GM12878 (cell line): ENCODE data around the gene NOD1. TPM values are rescaled to one million over a fixed set of nuclear protein-coding genes. Genes with fewer than 3 reads are reported as not detected.

Source experiments
- ATAC-seq: fragments of 200-7000 bp; cut with Tn5 transposase; 3 replicates; pipeline ENCODE4 v1.9.1; 2020; ENCODE audit warnings: mild to moderate bottlenecking, moderate library complexity
- BruUV-seq: library from RNA; stranded (reverse); fragments of 400-500 nt; replicated peaks from 2 replicates; lab custom pipeline; 2021; lab: Mats Ljungman, UMichigan
- CTCF ChIA-PET: fragments of 300-600 bp; sonication (Branson Sonifier 250); formaldehyde crosslinking; extraction: SDS; loops from one replicate; lab custom pipeline; 2021; ENCODE audit warnings: inconsistent platforms; lab: Yijun Ruan, JAX
- POLR2A ChIA-PET: fragments of 350-600 bp; formaldehyde crosslinking; extraction: SDS; loops from one replicate; lab custom pipeline; 2021; ENCODE audit warnings: inconsistent platforms; lab: Charles Lee
- RAD21 ChIA-PET: fragments of 300-600 bp; sonication (Branson Sonifier 250); formaldehyde crosslinking; loops from one replicate; lab custom pipeline; 2023; ENCODE audit warnings: antibody characterized with exemption; ENCODE audit not compliant: unreplicated experiment; lab: Charles Lee
- SMC1A ChIA-PET: fragments of 300-600 bp; sonication (Branson Sonifier 250); formaldehyde crosslinking; loops from one replicate; lab custom pipeline; 2023; ENCODE audit not compliant: unreplicated experiment, uncharacterized antibody; lab: Charles Lee
- DNase-seq: peaks from one replicate; pipeline ENCODE4 v3.0.0-alpha.2; 2011; ENCODE audit warnings: low read depth, low spot score
- FAIRE-seq: peaks from 3 replicates; lab custom pipeline; 2011; peaks lifted over from hg19 to GRCh38; lab: Jason Lieb, UNC
- H2AFZ ChIP-seq: 2 replicates; pipeline ENCODE4 v1.6.0; 2011; ENCODE audit warnings: low read depth, low read length, control low read depth; ENCODE audit not compliant: control insufficient read depth
- H3K27ac ChIP-seq: 2 replicates; pipeline ENCODE4 v1.5.1; 2011; ENCODE audit warnings: control low read depth; ENCODE audit not compliant: control insufficient read depth, insufficient read depth
- H3K27me3 ChIP-seq, 2 experiments: replicated peaks in 1 of 2; 2 replicates each; pipeline versions ENCODE4 v1.6.0 to v1.6.1; 2011; ENCODE audit warnings: low read length in 1 of 2; ENCODE audit not compliant: control insufficient read depth in 2 of 2, insufficient read depth in 2 of 2
- H3K36me3 ChIP-seq, 2 experiments: 2 replicates each; pipeline ENCODE4 v1.5.1; 2011; ENCODE audit warnings: low read length in 1 of 2; ENCODE audit not compliant: control insufficient read depth in 2 of 2, insufficient read depth in 2 of 2
- H3K4me1 ChIP-seq: 2 replicates; pipeline ENCODE4 v1.6.1; 2011; ENCODE audit warnings: mild to moderate bottlenecking, low read length, moderate library complexity, mixed read lengths; ENCODE audit not compliant: control insufficient read depth, insufficient read depth
- H3K4me2 ChIP-seq: 2 replicates; pipeline ENCODE4 v1.6.0; 2011; ENCODE audit warnings: control low read depth; ENCODE audit not compliant: control insufficient read depth, insufficient read depth
- H3K4me3 ChIP-seq: fragments of 200-600 bp; sonication (generic); 2 replicates; pipeline ENCODE4 v1.5.1; 2016
- H3K79me2 ChIP-seq: 2 replicates; pipeline ENCODE4 v1.6.0; 2011; ENCODE audit warnings: low read length; ENCODE audit not compliant: control insufficient read depth, insufficient read depth
- H3K9ac ChIP-seq: 2 replicates; pipeline ENCODE4 v1.8.0; 2011; ENCODE audit warnings: low read length, control low read depth, mixed read lengths; ENCODE audit not compliant: control insufficient read depth, insufficient read depth
- H3K9me3 ChIP-seq: replicated peaks from 3 replicates; pipeline ENCODE4 v1.5.1; 2011; ENCODE audit warnings: mild to moderate bottlenecking, low read length; ENCODE audit not compliant: control insufficient read depth, insufficient read depth
- H4K20me1 ChIP-seq: 2 replicates; pipeline ENCODE4 v1.6.0; 2011; ENCODE audit not compliant: control insufficient read depth, insufficient read depth
- BMI1 ChIP-seq: fragments of 450-650 bp; IDR thresholded peaks from 2 replicates; pipeline ENCODE4 v1.6.1; 2016; ENCODE audit warnings: mild to moderate bottlenecking, moderate library complexity, borderline replicate concordance
- CEBPB ChIP-seq, 2 experiments: fragments of 150-350 bp in 1 of 2; IDR thresholded peaks; 2 replicates each; pipeline ENCODE4 v1.6.1; 2012 to 2014; ENCODE audit warnings: low read depth in 2 of 2, low read length in 2 of 2, borderline replicate concordance in 1 of 2, inconsistent platforms in 1 of 2
- CHD1 ChIP-seq: IDR thresholded peaks from 2 replicates; pipeline ENCODE4 v1.6.1; 2012; ENCODE audit warnings: low read depth, low read length, improper control_type of control experiment
- FOXM1 ChIP-seq: IDR thresholded peaks from 2 replicates; pipeline ENCODE4 v1.6.1; 2012; ENCODE audit warnings: low read depth, mild to moderate bottlenecking, inconsistent platforms, low read length, moderate library complexity
- GATAD2B ChIP-seq: fragments of 450-650 bp; conservative IDR thresholded peaks from 2 replicates; pipeline ENCODE4 v1.6.1; 2017; ENCODE audit warnings: low read depth, mild to moderate bottlenecking, moderate library complexity
- IRF3 ChIP-seq: fragments of 450-650 bp; IDR thresholded peaks from 2 replicates; pipeline ENCODE4 v1.6.1; 2014; ENCODE audit warnings: mild to moderate bottlenecking
- JUND ChIP-seq: IDR thresholded peaks from 2 replicates; pipeline ENCODE4 v1.6.1; 2012; ENCODE audit warnings: low read depth, mild to moderate bottlenecking, low read length, improper control_type of control experiment, moderate library complexity
- MTA3 ChIP-seq: IDR thresholded peaks from 2 replicates; pipeline ENCODE4 v1.6.1; 2012; ENCODE audit warnings: low read length, inconsistent platforms, borderline replicate concordance
- NR2C2 ChIP-seq: IDR thresholded peaks from 2 replicates; pipeline ENCODE4 v1.6.1; 2011; ENCODE audit warnings: borderline replicate concordance, low read depth; ENCODE audit not compliant: control insufficient read depth, insufficient read length
- PML ChIP-seq: IDR thresholded peaks from 2 replicates; pipeline ENCODE4 v1.6.1; 2012; ENCODE audit warnings: low read length, inconsistent platforms
- POLR2AphosphoS2 ChIP-seq: IDR thresholded peaks from 2 replicates; pipeline ENCODE4 v1.6.1; 2011; ENCODE audit warnings: low read depth, mild to moderate bottlenecking, low read length, improper control_type of control experiment, moderate library complexity
- RUNX3 ChIP-seq: IDR thresholded peaks from 2 replicates; pipeline ENCODE4 v1.6.1; 2012; ENCODE audit warnings: low read length, inconsistent platforms
- SIX5 ChIP-seq: IDR thresholded peaks from 2 replicates; pipeline ENCODE4 v1.6.1; 2011; ENCODE audit warnings: mild to moderate bottlenecking, low read depth, low read length, moderate library complexity; ENCODE audit not compliant: severe bottlenecking
- SREBF1 ChIP-seq: IDR thresholded peaks from 2 replicates; pipeline ENCODE4 v1.6.1; 2012; ENCODE audit warnings: mild to moderate bottlenecking, low read length
- USF2 ChIP-seq: IDR thresholded peaks from 2 replicates; pipeline ENCODE4 v1.6.1; 2011; ENCODE audit warnings: low read depth, low read length, improper control_type of control experiment, borderline replicate concordance
- WRNIP1 ChIP-seq: IDR thresholded peaks from 2 replicates; pipeline ENCODE4 v1.6.1; 2011; ENCODE audit warnings: low read depth, low read length, improper control_type of control experiment, borderline replicate concordance
- YY1 ChIP-seq: IDR thresholded peaks from 2 replicates; pipeline ENCODE4 v1.6.1; 2011; ENCODE audit warnings: low read depth, mild to moderate bottlenecking, low read length
- ZNF384 ChIP-seq: IDR thresholded peaks from 2 replicates; pipeline ENCODE4 v1.6.1; 2012; ENCODE audit warnings: low read depth, mild to moderate bottlenecking, low read length, improper control_type of control experiment, borderline replicate concordance
- ZSCAN29 ChIP-seq: fragments of 450-650 bp; IDR thresholded peaks from 2 replicates; pipeline ENCODE4 v1.6.1; 2017; ENCODE audit warnings: mild to moderate bottlenecking, moderate library complexity
- WGBS: methylation state at CpG from one replicate; pipeline ENCODE4 v1.1.6; 2016; ENCODE audit warnings: low lambda C conversion rate; ENCODE audit not compliant: insufficient replicate concordance, insufficient coverage; ENCODE audit errors: missing lambda C conversion rate; 5-methylcytosine and 5-hydroxymethylcytosine counted together
- in situ Hi-C: fragments of 300-500 bp; cut with MboI; formaldehyde crosslinking; loops from 9 replicates; pipeline ENCODE4 v1.14.3; 2018; ENCODE audit warnings: mixed read lengths
- intact Hi-C: fragments of 100-400 bp; cut with micrococcal nuclease; formaldehyde crosslinking; loops from one replicate; pipeline ENCODE4 v1.14.2; 2022; ENCODE audit not compliant: unreplicated experiment
- polyA plus RNA-seq, 11 experiments: library from polyadenylated mRNA; depleted of rRNA in 4 of 11; unstranded in 6 of 11; stranded (reverse) in 5 of 11; fragments of >200 nt; fragmentation: Nextera tagmentation in 4 of 11; fragmentation: Illumina TruSeq in 1 of 11; extraction: Ambion mirVana in 4 of 11; extraction: Trizol in 1 of 11; gene quantifications; 1 replicate in 1 of 11; 2 replicates in 10 of 11; pipeline versions ENCODE4 v1.2.1 to v1.2.3, GENCODE V29; 2011 to 2016; ENCODE audit warnings: inconsistent platforms in 2 of 11, missing spikeins in 2 of 11, low read depth in 1 of 11
- total RNA-seq, 4 experiments: library from RNA; depleted of rRNA in 3 of 4; stranded (reverse); fragments of >200 nt in 3 of 4; fragmentation: Illumina TruSeq in 1 of 4; extraction: Trizol in 1 of 4; gene quantifications; 2 replicates each; pipeline versions ENCODE4 v1.2.1 to v1.2.3, GENCODE V29; 2013 to 2021

Gene NOD1
- total and polyA plus RNA-seq, 10 of the 15 experiments (the other 5 are each of a cell fraction or from before 2014, with no cell fraction given), result 1.8 to 14.6 (median 8.9) TPM

GRCh38 chr7:30487371-30487770 lies 8.8 kb upstream of the NOD1 start:
- Histone ChIP-seq H3K4me1 (no peaks in the 10 kb centered on the region), H3K27ac (no peak overlapping the region), H3K36me3 (no peaks in the 10 kb centered on the region), H3K27me3 (no peaks in the 10 kb centered on the region), H3K4me2 (no peak overlapping the region), H3K4me3 (no peak overlapping the region), H2AFZ (no peak overlapping the region), H3K9me3 (peaks cover 2% of the 10 kb centered on the region; the same call in 1 of the 3 replicates), H3K79me2 (no peaks in the 10 kb centered on the region), H3K9ac (no peak overlapping the region), H4K20me1 (no peaks in the 10 kb centered on the region)
- intact Hi-C loops, result no loop called here
- ChIA-PET CTCF (interaction anchor here (1.3 kb wide), 1 partner anchor 16 kb away, joined by 3 read pairs; no protein-coding TSS in a partner anchor), RAD21 (no interaction called here), POLR2A (interaction anchor here (1.2 to 1.4 kb wide), 2 partner anchors 11 to 13 kb away, joined by 4 read pairs; no protein-coding TSS in a partner anchor), SMC1A (interaction anchor here (1.0 to 2.3 kb wide), 3 partner anchors 9 to 19 kb away, joined by 3 to 8 read pairs (median 3); partner anchors contain the start of gene NOD1)
- no TSS peak for BruUV-seq
- DNase-seq (no peak), FAIRE-seq (no peak), ATAC-seq (no peak)
- 40% methylated on average over 1 of the region's 1 CpG for WGBS
- TF ChIP-seq PML (no peak), NR2C2 (no peak), POLR2AphosphoS2 (no peak), ZSCAN29 (no peak), SREBF1 (no peak), ZNF384 (no peak), GATAD2B (no peak), RUNX3 (no peak), SIX5 (no peak), MTA3 (no peak), IRF3 (no peak), BMI1 (no peak), USF2 (no peak), FOXM1 (no peak), CHD1 (no peak), WRNIP1 (no peak), CEBPB (IDR thresholded peaks at IDR 0.05; ENCODE audit: borderline replicate concordance in 1 of 2, low read depth in 2 of 2, low read length in 2 of 2) (no peak), YY1 (no peak), JUND (no peak)
- in situ Hi-C loops, result no loop called here
